Measurements from ENCODE around the gene CHN2.
A peak's percentile ranks its signal among the peaks of the same experiment; 100 is the strongest.

The CHN2 gene

GRCh38 chr7:29332042-29332811 lies 137.7 kb downstream of the CHN2 start:
- DNase-seq (ENCODE audit: low read depth in 2 of 2): no peak

- DNase-seq (ENCODE audit: low read depth in 2 of 2): no peak
These were observed 138.6 kb downstream of the CHN2 start for GRCh38 chr7:29332875-29333855.

GRCh38 chr7:29335188-29336083 lies 140.9 kb downstream of the CHN2 start:
- no peak for DNase-seq (ENCODE audit: low read depth in 2 of 2)

- peak; percentile 15 to 23 for DNase-seq (ENCODE audit: low read depth in 2 of 2)
These were observed 143.1 kb downstream of the CHN2 start for GRCh38 chr7:29337546-29338116.

GRCh38 chr7:29340696-29341095 lies 146.1 kb downstream of the CHN2 start:
- DNase-seq (ENCODE audit: low read depth in 2 of 2): no peak

GRCh38 chr7:29341156-29341555 lies 146.6 kb downstream of the CHN2 start:
- DNase-seq (ENCODE audit: low read depth in 2 of 2): no peak

- no peak for DNase-seq (ENCODE audit: low read depth in 2 of 2)
These were observed 148.2 kb downstream of the CHN2 start for GRCh38 chr7:29342761-29343160.

- DNase-seq (ENCODE audit: low read depth in 2 of 2): no peak
These were observed 148.8 kb downstream of the CHN2 start for GRCh38 chr7:29343399-29343798.

- no peak for DNase-seq (ENCODE audit: low read depth in 2 of 2)
These were observed 149.9 kb downstream of the CHN2 start for GRCh38 chr7:29344334-29344978.

GRCh38 chr7:29345590-29345989 lies 151.0 kb downstream of the CHN2 start:
- DNase-seq (ENCODE audit: low read depth in 2 of 2): peak in 1 of 2 donors; percentile 15

GRCh38 chr7:29346231-29346978 lies 151.8 kb downstream of the CHN2 start:
- no peak for DNase-seq (ENCODE audit: low read depth in 2 of 2)

- no peak for DNase-seq (ENCODE audit: low read depth in 2 of 2)
These were observed 154.8 kb downstream of the CHN2 start for GRCh38 chr7:29349362-29349761.

GRCh38 chr7:29350351-29350750 lies 155.8 kb downstream of the CHN2 start:
- DNase-seq (ENCODE audit: low read depth in 2 of 2): no peak

GRCh38 chr7:29352041-29352440 lies 157.5 kb downstream of the CHN2 start:
- DNase-seq (ENCODE audit: low read depth in 2 of 2): no peak

GRCh38 chr7:29353810-29354209 lies 159.2 kb downstream of the CHN2 start:
- DNase-seq (ENCODE audit: low read depth in 2 of 2): no peak

GRCh38 chr7:29354340-29354739 lies 159.8 kb downstream of the CHN2 start:
- DNase-seq (ENCODE audit: low read depth in 2 of 2): no peak

GRCh38 chr7:29355388-29355787 lies 160.8 kb downstream of the CHN2 start:
- no peak for DNase-seq (ENCODE audit: low read depth in 2 of 2)

- no peak for DNase-seq (ENCODE audit: low read depth in 2 of 2)
These were observed 162.1 kb downstream of the CHN2 start for GRCh38 chr7:29356631-29357030.

- DNase-seq (ENCODE audit: low read depth in 2 of 2): no peak
These were observed 165.0 kb downstream of the CHN2 start for GRCh38 chr7:29359482-29360093.
